ENCODE data around the gene GALNT18. TPM values are rescaled to one million over a fixed set of nuclear protein-coding genes. Genes with fewer than 3 reads are reported as not detected.

The GALNT18 gene
- total RNA-seq, 1 experiment from 2014 or later, result 1.7 TPM

DNA sequence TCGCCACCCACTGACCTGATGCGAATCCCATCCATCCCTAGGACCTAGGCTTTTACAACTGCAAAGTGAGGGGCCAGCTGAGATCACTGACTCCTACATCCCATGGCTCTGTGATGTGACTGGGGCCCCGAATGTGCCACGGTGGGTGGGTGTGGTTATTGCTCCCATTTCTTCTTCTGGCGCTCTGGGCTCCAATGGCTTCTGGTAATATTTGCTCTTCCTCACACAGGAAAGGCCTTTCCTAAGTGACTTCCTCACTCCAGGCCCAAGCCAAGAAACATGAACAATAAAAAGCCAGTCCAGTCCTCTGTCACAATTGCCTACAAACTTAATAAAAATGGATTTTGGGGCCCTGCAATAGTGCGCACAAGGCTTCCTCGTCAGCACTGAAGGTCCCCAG is 78.1 kb downstream of the GALNT18 start:
- no peak overlapping the region for H3K9ac ChIP-seq (ENCODE audit: extremely low read depth, insufficient read length, low read length)
- Mint-ChIP-seq H3K36me3 (ENCODE audit: insufficient read depth in 1 of 3, low read depth in 3 of 3) (no peaks in the 10 kb centered on the region), H3K9me3 (no peaks in the 10 kb centered on the region), H3K27me3 (ENCODE audit: low read depth) (peaks cover 4% of the 10 kb centered on the region), H3K4me1 (peaks cover 18 to 20% of the 10 kb centered on the region in 2 experiments), H3K4me3 (no peak overlapping the region), H3K27ac (no peak overlapping the region)
- H2BK15ac ChIP-seq (ENCODE audit: low read depth, low read length), result no peak overlapping the region
- no peaks in the 10 kb centered on the region for H3K79me1 ChIP-seq (ENCODE audit: insufficient read depth, low read depth, low read length, poor library complexity, severe bottlenecking)
- no peaks in the 10 kb centered on the region for H3K79me2 ChIP-seq (ENCODE audit: insufficient read depth, low read length)
- H2BK5ac ChIP-seq (ENCODE audit: insufficient read length, low read length), result no peak overlapping the region
- no peak overlapping the region for H3K4me2 ChIP-seq (ENCODE audit: insufficient read depth, insufficient read length, low read length)
- no peak for DNase-seq
- no peak overlapping the region for H3K23ac ChIP-seq (ENCODE audit: insufficient read length, low read depth, low read length)
- TF ChIP-seq, protein P1, sequence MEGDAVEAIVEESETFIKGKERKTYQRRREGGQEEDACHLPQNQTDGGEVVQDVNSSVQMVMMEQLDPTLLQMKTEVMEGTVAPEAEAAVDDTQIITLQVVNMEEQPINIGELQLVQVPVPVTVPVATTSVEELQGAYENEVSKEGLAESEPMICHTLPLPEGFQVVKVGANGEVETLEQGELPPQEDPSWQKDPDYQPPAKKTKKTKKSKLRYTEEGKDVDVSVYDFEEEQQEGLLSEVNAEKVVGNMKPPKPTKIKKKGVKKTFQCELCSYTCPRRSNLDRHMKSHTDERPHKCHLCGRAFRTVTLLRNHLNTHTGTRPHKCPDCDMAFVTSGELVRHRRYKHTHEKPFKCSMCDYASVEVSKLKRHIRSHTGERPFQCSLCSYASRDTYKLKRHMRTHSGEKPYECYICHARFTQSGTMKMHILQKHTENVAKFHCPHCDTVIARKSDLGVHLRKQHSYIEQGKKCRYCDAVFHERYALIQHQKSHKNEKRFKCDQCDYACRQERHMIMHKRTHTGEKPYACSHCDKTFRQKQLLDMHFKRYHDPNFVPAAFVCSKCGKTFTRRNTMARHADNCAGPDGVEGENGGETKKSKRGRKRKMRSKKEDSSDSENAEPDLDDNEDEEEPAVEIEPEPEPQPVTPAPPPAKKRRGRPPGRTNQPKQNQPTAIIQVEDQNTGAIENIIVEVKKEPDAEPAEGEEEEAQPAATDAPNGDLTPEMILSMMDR (conservative IDR thresholded peaks at IDR 0.05), result no peak
- H4K5ac ChIP-seq (ENCODE audit: insufficient read length, low read depth, low read length), result no peak overlapping the region
- H3K23me2 ChIP-seq (ENCODE audit: insufficient read length, low read depth, low read length, poor library complexity, severe bottlenecking), result no peaks in the 10 kb centered on the region
- no peak overlapping the region for H2BK20ac ChIP-seq (ENCODE audit: low read depth, low read length, poor library complexity, severe bottlenecking)
- H3K27ac ChIP-seq (ENCODE audit: insufficient read length, low read depth, low read length), result no peak overlapping the region
- no peak overlapping the region for H2AK5ac ChIP-seq (ENCODE audit: insufficient read length, low read length)
- no peak overlapping the region for H3T11ph ChIP-seq (ENCODE audit: low read length)
- no peak overlapping the region for H3K18ac ChIP-seq (ENCODE audit: insufficient read length, low read depth, low read length)
- H3K14ac ChIP-seq (ENCODE audit: insufficient read depth, low read length), result no peak overlapping the region
- H2BK120ac ChIP-seq (ENCODE audit: low read depth, low read length, poor library complexity, severe bottlenecking), result no peak overlapping the region
- no CpG with 5 or more reads among the region's 7 CpGs for WGBS (ENCODE audit: extremely low coverage, insufficient read length, low lambda C conversion rate)
- no peaks in the 10 kb centered on the region for H3K9me3 ChIP-seq (ENCODE audit: control insufficient read depth, low read depth, low read length)
- H3K27me3 ChIP-seq (ENCODE audit: insufficient read depth, low read length), result no peaks in the 10 kb centered on the region
- H4K8ac ChIP-seq (replicated peaks; ENCODE audit: insufficient read length, low read depth, low read length), result no peak overlapping the region
- H4K91ac ChIP-seq (ENCODE audit: insufficient read length, low read depth, low read length), result no peak overlapping the region
- H3K4me1 ChIP-seq (ENCODE audit: insufficient read depth, low read length), result peaks cover 15% of the 10 kb centered on the region; the same call in 1 of the 2 replicates
- H2AFZ ChIP-seq (ENCODE audit: low read length), result no peak overlapping the region
- H3K4ac ChIP-seq (ENCODE audit: low read depth, low read length), result no peak overlapping the region
- H4K20me1 ChIP-seq (ENCODE audit: control insufficient read depth, insufficient read depth, insufficient read length), result no peaks in the 10 kb centered on the region
- H3K56ac ChIP-seq (ENCODE audit: insufficient read length, low read depth, low read length), result no peak overlapping the region
- H2BK12ac ChIP-seq (ENCODE audit: insufficient read length, low read depth, low read length), result no peak overlapping the region
